Vagina (tissue), 2 donors: ENCODE measurements around the gene MDK. TPM values are rescaled to one million over a fixed set of nuclear protein-coding genes. Genes with fewer than 3 reads are reported as not detected.

Source experiments
- DNase-seq, 2 donors: peaks; one replicate each; pipeline ENCODE4 v3.0.0-alpha.2; 2017; ENCODE audit errors: extremely low spot score in 2 of 2
- H3K27ac ChIP-seq: fragments of 200-600 bp; sonication (generic); one replicate; pipeline ENCODE4 v1.5.1; 2019
- H3K27me3 ChIP-seq: fragments of 200-600 bp; sonication (generic); one replicate; pipeline ENCODE4 v1.5.1; 2019
- H3K36me3 ChIP-seq, 2 donors: fragments of 200-600 bp; sonication (generic); one replicate each; pipeline ENCODE4 v1.5.1; 2017 to 2019
- H3K4me1 ChIP-seq: fragments of 200-600 bp; sonication (generic); one replicate; pipeline ENCODE4 v1.5.1; 2019
- H3K4me3 ChIP-seq, 2 donors: fragments of 200-600 bp; sonication (generic); 1 replicate in 1 of 2; 2 replicates in 1 of 2; pipeline ENCODE4 v1.5.1; 2016 to 2019
- H3K9me3 ChIP-seq: fragments of 200-600 bp; sonication (generic); one replicate; pipeline ENCODE4 v1.5.1; 2019
- CTCF ChIP-seq, 3 experiments: fragments of 450-650 bp in 2 of 3; fragments of 200-600 bp in 1 of 3; sonication (generic) in 1 of 3; IDR thresholded peaks; one replicate each; pipeline ENCODE4 v1.5.1; 2017 to 2019; ENCODE audit warnings: antibody characterized with exemption in 3 of 3, mild to moderate bottlenecking in 2 of 3, moderate library complexity in 2 of 3
- POLR2A ChIP-seq, 2 donors: fragments of 450-650 bp; IDR thresholded peaks; one replicate each; pipeline ENCODE4 v1.6.1; 2017; ENCODE audit warnings: antibody characterized with exemption in 2 of 2, mild to moderate bottlenecking in 2 of 2, moderate library complexity in 2 of 2
- POLR2AphosphoS5 ChIP-seq, 2 donors: sonication (generic); formaldehyde crosslinking; IDR thresholded peaks; one replicate each; pipeline ENCODE4 v1.9.0; 2017; ENCODE audit warnings: antibody characterized with exemption in 2 of 2, mild to moderate bottlenecking in 2 of 2, low read depth in 1 of 2; ENCODE audit not compliant: insufficient read depth in 1 of 2
- intact Hi-C: fragments of 100-400 bp; cut with DNase I; formaldehyde crosslinking; loops from one replicate; pipeline ENCODE4 v1.15.1; 2023
- total RNA-seq: library from RNA; depleted of rRNA; stranded (reverse); fragments of >200 nt; gene quantifications from one replicate; pipeline ENCODE4 v1.2.3, GENCODE V29; 2016

Gene MDK
- total RNA-seq, 1 donor from 2014 or later = 142 TPM

GRCh38 chr11:46348566-46349401 lies 32.7 kb upstream of the MDK start:
- Histone ChIP-seq H3K4me1 (peaks cover 71% of the 10 kb centered on the region), H3K4me3 (peak overlapping the region; percentile 75 to 92)
- intact Hi-C loops = no loop called here

GRCh38 chr11:46350695-46351094 lies 30.8 kb upstream of the MDK start:
- Histone ChIP-seq H3K27ac (no peak overlapping the region), H3K4me3 (no peak overlapping the region), H3K4me1 (peaks cover 74% of the 10 kb centered on the region), H3K9me3 (no peaks in the 10 kb centered on the region), H3K27me3 (no peaks in the 10 kb centered on the region), H3K36me3 (no peaks in the 10 kb centered on the region)
- DNase-seq = no peak
- no peak for TF ChIP-seq CTCF (IDR thresholded peaks at IDR 0.05)
- TF ChIP-seq POLR2A (IDR thresholded peaks at IDR 0.05) = no peak
- TF ChIP-seq POLR2AphosphoS5 (IDR thresholded peaks at IDR 0.05; ENCODE audit: insufficient read depth in 1 of 2, low read depth in 1 of 2) = no peak
- intact Hi-C loops = no loop called here

More at GRCh38 chr11:46348566-46349401, 32.7 kb upstream of the MDK start:
- TF ChIP-seq POLR2AphosphoS5 (IDR thresholded peaks at IDR 0.05; ENCODE audit: insufficient read depth in 1 of 2, low read depth in 1 of 2) (no peak), POLR2A (IDR thresholded peaks at IDR 0.05) (no peak), CTCF (IDR thresholded peaks at IDR 0.05) (no peak)
- Histone ChIP-seq H3K9me3 (no peaks in the 10 kb centered on the region), H3K27me3 (no peaks in the 10 kb centered on the region), H3K27ac (peak overlapping the region; percentile 76), H3K36me3 (no peaks in the 10 kb centered on the region)
- no peak for DNase-seq

GRCh38 chr11:46351148-46351547 lies 30.3 kb upstream of the MDK start:
- H3K36me3 ChIP-seq = no peaks in the 10 kb centered on the region
- peaks cover 73% of the 10 kb centered on the region for H3K4me1 ChIP-seq
- no peak for DNase-seq
- no peak overlapping the region for H3K4me3 ChIP-seq
- intact Hi-C loops = no loop called here
- TF ChIP-seq POLR2AphosphoS5 (IDR thresholded peaks at IDR 0.05; ENCODE audit: insufficient read depth in 1 of 2, low read depth in 1 of 2) (no peak), POLR2A (IDR thresholded peaks at IDR 0.05) (no peak), CTCF (IDR thresholded peaks at IDR 0.05) (no peak)
- H3K9me3 ChIP-seq = no peaks in the 10 kb centered on the region
- no peaks in the 10 kb centered on the region for H3K27me3 ChIP-seq
- no peak overlapping the region for H3K27ac ChIP-seq

GRCh38 chr11:46351606-46352005 lies 29.9 kb upstream of the MDK start:
- DNase-seq = no peak
- intact Hi-C loops = no loop called here
- Histone ChIP-seq H3K9me3 (no peaks in the 10 kb centered on the region), H3K36me3 (no peaks in the 10 kb centered on the region), H3K4me3 (no peak overlapping the region), H3K27ac (peak overlapping the region; percentile 16), H3K27me3 (no peaks in the 10 kb centered on the region), H3K4me1 (peaks cover 73% of the 10 kb centered on the region)
- TF ChIP-seq POLR2A (IDR thresholded peaks at IDR 0.05) (no peak), CTCF (IDR thresholded peaks at IDR 0.05) (no peak), POLR2AphosphoS5 (IDR thresholded peaks at IDR 0.05; ENCODE audit: insufficient read depth in 1 of 2, low read depth in 1 of 2) (no peak)
